Measurements from ENCODE around the gene LPCAT3.

The LPCAT3 gene

DNA sequence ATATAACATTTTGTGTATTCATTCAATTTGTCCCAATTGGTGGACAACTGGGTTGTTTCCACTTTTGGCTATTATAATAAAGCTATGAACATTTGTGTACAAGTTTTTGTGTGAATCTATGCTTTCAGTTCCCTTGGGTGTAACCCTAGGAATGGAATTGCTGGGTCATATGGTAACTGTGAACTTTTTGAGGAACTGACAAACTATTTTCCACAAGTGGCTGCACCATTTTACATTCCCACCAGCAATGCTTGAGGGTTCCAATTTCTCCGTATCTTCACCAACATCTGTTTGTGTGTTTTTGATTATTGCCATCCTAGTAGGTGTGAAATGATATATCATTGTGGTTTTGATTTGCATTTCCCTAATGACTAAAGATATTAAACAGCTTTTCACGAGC lies 13.0 kb downstream of the LPCAT3 start:
- no peak overlapping the region for H3K27ac ChIP-seq
- TF ChIP-seq, protein P1, sequence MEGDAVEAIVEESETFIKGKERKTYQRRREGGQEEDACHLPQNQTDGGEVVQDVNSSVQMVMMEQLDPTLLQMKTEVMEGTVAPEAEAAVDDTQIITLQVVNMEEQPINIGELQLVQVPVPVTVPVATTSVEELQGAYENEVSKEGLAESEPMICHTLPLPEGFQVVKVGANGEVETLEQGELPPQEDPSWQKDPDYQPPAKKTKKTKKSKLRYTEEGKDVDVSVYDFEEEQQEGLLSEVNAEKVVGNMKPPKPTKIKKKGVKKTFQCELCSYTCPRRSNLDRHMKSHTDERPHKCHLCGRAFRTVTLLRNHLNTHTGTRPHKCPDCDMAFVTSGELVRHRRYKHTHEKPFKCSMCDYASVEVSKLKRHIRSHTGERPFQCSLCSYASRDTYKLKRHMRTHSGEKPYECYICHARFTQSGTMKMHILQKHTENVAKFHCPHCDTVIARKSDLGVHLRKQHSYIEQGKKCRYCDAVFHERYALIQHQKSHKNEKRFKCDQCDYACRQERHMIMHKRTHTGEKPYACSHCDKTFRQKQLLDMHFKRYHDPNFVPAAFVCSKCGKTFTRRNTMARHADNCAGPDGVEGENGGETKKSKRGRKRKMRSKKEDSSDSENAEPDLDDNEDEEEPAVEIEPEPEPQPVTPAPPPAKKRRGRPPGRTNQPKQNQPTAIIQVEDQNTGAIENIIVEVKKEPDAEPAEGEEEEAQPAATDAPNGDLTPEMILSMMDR (conservative IDR thresholded peaks at IDR 0.05) = no peak

DNA sequence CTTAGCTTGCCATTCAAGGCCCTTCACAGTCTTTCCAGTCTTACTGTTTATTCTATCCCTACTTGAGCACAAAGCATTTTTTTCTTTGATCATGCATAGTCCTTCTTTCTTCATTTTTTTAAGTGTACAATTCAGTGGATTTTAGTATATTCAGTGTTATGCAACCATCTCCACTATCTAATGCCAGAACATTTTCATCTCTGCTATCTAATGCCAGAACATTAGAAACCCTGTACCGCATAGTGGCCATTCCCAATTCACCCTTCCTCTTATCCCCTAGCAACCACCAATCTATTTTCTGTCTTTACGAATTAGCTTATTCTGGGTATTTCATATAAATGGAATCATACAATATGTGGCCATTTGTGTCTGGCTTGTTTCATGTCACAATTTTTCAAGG lies 13.4 kb downstream of the LPCAT3 start:
- TF ChIP-seq, protein P1 (conservative IDR thresholded peaks at IDR 0.05) = no peak
- H3K27ac ChIP-seq = no peak overlapping the region

DNA sequence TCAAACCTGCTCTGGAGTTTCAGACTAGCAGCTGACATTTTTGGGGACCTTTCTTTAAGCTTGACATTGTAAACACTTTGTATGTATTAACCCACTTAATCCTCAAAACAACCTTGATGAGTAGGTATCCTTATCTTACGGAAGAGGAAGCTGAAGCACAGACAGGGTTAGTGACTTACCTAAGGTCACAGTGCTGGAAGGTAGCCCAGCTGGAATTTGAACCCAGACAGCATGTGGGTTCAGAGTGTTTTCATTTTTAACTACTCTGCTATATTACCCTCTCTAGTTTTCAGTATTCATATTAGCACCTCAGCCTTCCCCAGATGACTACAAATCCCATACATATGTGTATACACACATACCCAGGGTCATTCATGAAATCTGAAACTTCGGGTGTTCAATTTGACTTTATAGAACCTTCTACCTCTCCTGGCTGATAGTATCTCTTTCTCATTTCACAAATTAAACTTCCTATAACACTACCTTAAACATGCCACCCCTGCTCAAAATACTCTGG lies 13.9 kb downstream of the LPCAT3 start:
- TF ChIP-seq, protein P1 (conservative IDR thresholded peaks at IDR 0.05) = no peak
- no peak overlapping the region for H3K27ac ChIP-seq

DNA sequence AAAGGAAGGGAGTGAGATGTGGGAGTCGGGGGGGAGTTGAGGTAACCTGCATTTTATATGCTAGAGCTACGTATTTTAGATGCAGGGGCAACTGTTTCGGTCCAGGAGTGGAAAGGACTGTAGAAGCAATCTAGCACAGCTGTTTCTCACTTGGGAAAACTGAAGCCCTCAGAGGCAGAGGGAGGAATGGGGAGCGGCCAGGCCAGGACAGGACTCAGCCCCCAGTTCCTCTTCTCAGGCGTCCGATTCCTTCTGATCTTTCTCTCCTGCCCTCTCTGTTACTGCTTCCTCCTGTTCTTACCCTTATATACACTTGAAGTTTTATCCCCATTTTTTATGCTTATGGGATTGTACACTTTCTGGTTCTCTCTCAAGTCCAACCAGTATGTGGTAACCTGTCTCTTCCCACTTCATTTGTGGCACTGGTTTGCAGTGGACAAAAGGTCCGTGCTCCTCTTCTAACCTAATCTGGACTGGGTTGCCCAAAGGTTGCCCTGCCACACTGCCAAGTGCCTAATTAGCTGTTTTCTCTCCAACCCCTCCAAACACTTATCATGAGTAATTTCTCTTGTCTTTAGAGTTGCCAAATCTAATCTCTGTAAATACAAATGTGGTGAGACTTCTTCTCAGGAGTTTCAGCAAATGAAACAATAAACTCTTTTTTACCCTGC lies 16.2 kb downstream of the LPCAT3 start:
- H3K27ac ChIP-seq = 0 out of 2 replicates have a peak overlapping the region, but pooled peaks have one; percentile 7
- TF ChIP-seq, protein P1 (conservative IDR thresholded peaks at IDR 0.05) = no peak

DNA sequence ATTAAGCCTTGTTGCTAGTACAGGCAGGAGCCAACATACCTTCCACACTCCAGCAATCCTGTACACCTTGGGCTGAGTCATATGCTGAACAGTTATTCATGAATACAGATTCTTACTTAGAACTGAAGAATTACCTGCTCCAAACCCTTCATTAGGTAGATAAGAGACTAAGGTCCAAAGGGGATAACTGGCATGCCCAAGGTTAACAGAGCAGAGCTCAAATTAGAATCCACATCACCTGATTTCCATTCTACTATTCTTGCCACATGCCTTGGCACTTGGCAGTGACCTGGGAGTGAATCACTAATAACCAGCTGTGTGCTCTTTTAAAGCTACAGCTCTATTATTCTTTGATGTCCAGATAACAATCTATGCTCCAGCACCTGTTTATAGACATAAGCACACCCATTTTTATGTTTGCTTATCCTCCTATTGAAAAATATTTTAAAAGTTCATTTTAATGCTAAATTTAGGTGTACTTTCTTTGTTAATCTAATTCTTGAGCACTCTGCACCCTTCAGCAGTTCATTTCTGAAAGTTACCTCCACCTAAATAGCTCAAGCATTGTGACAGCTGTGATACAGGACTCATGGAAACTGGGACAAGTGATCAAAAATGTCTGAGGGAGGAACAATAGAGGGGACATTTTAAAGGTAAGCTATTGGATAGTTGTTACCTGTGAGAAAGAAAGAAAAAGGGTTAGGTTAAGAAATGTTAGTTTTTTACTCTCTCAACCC lies 19.4 kb downstream of the LPCAT3 start:
- TF ChIP-seq, protein P1 (conservative IDR thresholded peaks at IDR 0.05) = no peak
- H3K27ac ChIP-seq = peak overlapping the region; percentile 45

DNA sequence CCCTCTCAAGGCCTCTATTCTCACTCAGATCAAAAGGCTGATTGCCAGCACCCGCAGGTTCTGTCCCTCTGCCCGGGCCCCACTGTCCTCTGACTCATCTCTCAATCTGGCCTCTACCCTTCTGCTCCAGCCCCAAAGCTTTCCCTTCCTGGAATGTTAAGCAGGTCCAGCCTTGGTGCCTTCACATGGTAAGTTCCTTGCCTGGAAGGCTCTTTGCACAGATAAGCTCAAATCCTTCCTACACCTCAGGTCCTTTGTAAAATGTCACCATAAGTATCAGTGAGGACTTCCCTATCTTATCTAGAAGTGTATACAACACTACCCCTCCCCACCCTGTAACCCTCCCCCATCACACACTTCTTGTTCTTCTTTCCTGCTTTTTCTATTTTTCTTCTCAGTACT lies 22.2 kb downstream of the LPCAT3 start:
- TF ChIP-seq, protein P1 (conservative IDR thresholded peaks at IDR 0.05) = no peak
- H3K27ac ChIP-seq = no peak overlapping the region

DNA sequence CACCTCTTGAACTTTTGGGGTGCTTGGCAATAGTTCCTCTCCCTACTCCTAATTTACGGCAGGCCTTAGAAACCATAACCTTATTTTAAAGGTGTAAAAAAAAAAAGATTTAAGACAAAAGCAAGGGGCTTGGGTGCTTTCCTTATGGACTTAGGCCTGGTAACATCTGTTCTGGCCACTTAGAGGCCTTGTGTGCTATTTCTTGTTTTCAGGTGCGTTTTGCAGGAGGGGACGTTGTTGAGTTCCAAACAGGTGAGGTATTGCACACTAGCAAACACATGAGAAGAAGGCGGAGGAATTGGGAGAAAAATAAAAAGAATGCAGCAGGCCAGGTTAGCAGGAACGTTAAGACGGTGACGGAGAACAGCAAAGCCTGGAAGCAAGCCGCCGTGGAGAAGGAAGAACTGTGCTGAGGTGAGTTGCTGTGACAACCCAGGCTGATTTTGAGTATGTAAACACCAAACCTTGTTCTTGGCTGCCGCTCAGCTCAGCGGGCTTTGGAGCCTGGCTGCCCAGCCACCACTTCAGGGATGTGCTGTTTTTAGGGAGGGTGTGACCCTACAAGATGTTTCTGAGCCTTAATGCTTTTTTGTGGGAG lies 30.2 kb downstream of the LPCAT3 start:
- peak overlapping the region; percentile 100 for H3K27ac ChIP-seq
- TF ChIP-seq, protein P1 (conservative IDR thresholded peaks at IDR 0.05) = no peak
